H1 (cell line): ENCODE measurements around the gene GNG11. TPM values are rescaled to one million over a fixed set of nuclear protein-coding genes. Genes with fewer than 3 reads are reported as not detected.

Experiments used
- JUN ChIP-seq: IDR thresholded peaks from 2 replicates; pipeline ENCODE4 v1.6.1; 2011; ENCODE audit warnings: low read depth, mild to moderate bottlenecking, improper control_type of control experiment, low read length
- polyA plus RNA-seq, 7 experiments: library from polyadenylated mRNA; depleted of rRNA in 3 of 7; stranded (reverse) in 5 of 7; unstranded in 2 of 7; fragments of >200 nt in 5 of 7; fragments of 200-250 nt in 2 of 7; gene quantifications; 1 replicate in 5 of 7; 2 replicates in 1 of 7; 4 replicates in 1 of 7; pipeline versions ENCODE4 v1.2.1 to v1.2.3, GENCODE V29; 2011 to 2013; ENCODE audit warnings: missing spikeins in 2 of 7, mixed read lengths in 2 of 7
- total RNA-seq: library from RNA; stranded (reverse); fragmentation: NEBNext Ultra II Directional; extraction: Animal tissue kit (Norgen Biotek cat#: 25700); gene quantifications from 2 replicates; pipeline ENCODE4 v1.2.1, GENCODE V29; 2021
- TF ChIP-seq, protein P1 (sequence below): fragments of 300-600 bp; sonication (generic); IDR thresholded peaks from 2 replicates; pipeline ENCODE4 v1.7.1; 2012; ENCODE audit warnings: low read length, moderate library complexity, mild to moderate bottlenecking, inconsistent platforms; ENCODE audit not compliant: insufficient replicate concordance

Gene GNG11
- total and polyA plus RNA-seq, 2 of the 8 experiments (the other 6 are each of a cell fraction or from before 2014, with no cell fraction given): 0.38 to 1.3 TPM

DNA sequence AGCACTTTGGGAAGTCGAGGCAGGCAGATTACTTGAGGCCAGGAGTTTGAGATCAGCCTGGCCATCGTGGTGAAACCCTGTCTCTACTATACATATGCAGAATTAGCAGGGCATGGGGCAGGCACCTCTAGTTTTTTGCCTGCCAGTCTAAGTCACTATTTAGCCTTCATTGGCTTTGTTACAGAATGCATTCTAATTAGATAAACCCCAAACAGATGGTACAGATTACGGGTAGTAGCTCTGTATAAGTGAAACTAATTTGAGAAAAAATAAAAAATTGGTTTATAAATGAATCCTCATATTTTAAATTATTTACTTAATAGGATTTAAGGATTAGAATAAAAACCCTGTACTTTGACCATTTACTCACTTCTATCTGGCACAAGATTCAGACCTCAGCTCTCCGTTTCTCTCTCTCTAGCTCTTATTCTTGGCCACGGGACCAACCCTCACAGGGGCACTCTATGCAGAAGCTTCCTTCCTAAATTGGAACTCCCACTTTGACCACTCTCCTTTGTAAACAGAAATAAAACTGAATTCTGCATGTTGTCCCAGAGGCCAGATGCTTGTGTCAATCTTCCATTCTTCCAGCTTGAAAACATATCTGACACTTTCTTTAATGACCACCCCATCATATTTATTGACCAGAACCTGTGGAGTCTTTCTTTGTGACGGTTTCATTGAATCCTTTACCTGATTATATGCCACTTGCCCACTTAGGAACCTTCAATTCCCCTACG is 55.8 kb downstream of the GNG11 start (continued):
- TF ChIP-seq, protein P1, sequence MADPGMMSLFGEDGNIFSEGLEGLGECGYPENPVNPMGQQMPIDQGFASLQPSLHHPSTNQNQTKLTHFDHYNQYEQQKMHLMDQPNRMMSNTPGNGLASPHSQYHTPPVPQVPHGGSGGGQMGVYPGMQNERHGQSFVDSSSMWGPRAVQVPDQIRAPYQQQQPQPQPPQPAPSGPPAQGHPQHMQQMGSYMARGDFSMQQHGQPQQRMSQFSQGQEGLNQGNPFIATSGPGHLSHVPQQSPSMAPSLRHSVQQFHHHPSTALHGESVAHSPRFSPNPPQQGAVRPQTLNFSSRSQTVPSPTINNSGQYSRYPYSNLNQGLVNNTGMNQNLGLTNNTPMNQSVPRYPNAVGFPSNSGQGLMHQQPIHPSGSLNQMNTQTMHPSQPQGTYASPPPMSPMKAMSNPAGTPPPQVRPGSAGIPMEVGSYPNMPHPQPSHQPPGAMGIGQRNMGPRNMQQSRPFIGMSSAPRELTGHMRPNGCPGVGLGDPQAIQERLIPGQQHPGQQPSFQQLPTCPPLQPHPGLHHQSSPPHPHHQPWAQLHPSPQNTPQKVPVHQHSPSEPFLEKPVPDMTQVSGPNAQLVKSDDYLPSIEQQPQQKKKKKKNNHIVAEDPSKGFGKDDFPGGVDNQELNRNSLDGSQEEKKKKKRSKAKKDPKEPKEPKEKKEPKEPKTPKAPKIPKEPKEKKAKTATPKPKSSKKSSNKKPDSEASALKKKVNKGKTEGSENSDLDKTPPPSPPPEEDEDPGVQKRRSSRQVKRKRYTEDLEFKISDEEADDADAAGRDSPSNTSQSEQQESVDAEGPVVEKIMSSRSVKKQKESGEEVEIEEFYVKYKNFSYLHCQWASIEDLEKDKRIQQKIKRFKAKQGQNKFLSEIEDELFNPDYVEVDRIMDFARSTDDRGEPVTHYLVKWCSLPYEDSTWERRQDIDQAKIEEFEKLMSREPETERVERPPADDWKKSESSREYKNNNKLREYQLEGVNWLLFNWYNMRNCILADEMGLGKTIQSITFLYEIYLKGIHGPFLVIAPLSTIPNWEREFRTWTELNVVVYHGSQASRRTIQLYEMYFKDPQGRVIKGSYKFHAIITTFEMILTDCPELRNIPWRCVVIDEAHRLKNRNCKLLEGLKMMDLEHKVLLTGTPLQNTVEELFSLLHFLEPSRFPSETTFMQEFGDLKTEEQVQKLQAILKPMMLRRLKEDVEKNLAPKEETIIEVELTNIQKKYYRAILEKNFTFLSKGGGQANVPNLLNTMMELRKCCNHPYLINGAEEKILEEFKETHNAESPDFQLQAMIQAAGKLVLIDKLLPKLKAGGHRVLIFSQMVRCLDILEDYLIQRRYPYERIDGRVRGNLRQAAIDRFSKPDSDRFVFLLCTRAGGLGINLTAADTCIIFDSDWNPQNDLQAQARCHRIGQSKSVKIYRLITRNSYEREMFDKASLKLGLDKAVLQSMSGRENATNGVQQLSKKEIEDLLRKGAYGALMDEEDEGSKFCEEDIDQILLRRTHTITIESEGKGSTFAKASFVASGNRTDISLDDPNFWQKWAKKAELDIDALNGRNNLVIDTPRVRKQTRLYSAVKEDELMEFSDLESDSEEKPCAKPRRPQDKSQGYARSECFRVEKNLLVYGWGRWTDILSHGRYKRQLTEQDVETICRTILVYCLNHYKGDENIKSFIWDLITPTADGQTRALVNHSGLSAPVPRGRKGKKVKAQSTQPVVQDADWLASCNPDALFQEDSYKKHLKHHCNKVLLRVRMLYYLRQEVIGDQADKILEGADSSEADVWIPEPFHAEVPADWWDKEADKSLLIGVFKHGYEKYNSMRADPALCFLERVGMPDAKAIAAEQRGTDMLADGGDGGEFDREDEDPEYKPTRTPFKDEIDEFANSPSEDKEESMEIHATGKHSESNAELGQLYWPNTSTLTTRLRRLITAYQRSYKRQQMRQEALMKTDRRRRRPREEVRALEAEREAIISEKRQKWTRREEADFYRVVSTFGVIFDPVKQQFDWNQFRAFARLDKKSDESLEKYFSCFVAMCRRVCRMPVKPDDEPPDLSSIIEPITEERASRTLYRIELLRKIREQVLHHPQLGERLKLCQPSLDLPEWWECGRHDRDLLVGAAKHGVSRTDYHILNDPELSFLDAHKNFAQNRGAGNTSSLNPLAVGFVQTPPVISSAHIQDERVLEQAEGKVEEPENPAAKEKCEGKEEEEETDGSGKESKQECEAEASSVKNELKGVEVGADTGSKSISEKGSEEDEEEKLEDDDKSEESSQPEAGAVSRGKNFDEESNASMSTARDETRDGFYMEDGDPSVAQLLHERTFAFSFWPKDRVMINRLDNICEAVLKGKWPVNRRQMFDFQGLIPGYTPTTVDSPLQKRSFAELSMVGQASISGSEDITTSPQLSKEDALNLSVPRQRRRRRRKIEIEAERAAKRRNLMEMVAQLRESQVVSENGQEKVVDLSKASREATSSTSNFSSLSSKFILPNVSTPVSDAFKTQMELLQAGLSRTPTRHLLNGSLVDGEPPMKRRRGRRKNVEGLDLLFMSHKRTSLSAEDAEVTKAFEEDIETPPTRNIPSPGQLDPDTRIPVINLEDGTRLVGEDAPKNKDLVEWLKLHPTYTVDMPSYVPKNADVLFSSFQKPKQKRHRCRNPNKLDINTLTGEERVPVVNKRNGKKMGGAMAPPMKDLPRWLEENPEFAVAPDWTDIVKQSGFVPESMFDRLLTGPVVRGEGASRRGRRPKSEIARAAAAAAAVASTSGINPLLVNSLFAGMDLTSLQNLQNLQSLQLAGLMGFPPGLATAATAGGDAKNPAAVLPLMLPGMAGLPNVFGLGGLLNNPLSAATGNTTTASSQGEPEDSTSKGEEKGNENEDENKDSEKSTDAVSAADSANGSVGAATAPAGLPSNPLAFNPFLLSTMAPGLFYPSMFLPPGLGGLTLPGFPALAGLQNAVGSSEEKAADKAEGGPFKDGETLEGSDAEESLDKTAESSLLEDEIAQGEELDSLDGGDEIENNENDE: no peak
- no peak for TF ChIP-seq JUN
